CD1c-positive myeloid dendritic cell (primary cell): Measurements from ENCODE around the gene LCLAT1.
A peak's percentile ranks its signal among the peaks of the same experiment; 100 is the strongest.

Experiments
- DNase-seq: peaks from one replicate; pipeline ENCODE4 v3.0.0-alpha.2; 2016; ENCODE audit errors: extremely low spot score

The LCLAT1 gene

GRCh38 chr2:30422444-30423040 lies 24.5 kb upstream of the LCLAT1 start:
- peak; percentile 69 for DNase-seq

GRCh38 chr2:30424231-30424630 lies 22.8 kb upstream of the LCLAT1 start:
- DNase-seq: no peak

GRCh38 chr2:30425326-30425725 lies 21.7 kb upstream of the LCLAT1 start:
- no peak for DNase-seq

- DNase-seq: no peak
Observed at GRCh38 chr2:30427606-30428347, 19.3 kb upstream of the LCLAT1 start.

GRCh38 chr2:30428348-30428662 lies 18.7 kb upstream of the LCLAT1 start:
- no peak for DNase-seq

GRCh38 chr2:30428827-30429461 lies 18.1 kb upstream of the LCLAT1 start:
- DNase-seq: no peak

- DNase-seq: no peak
Observed at GRCh38 chr2:30433541-30434299, 13.3 kb upstream of the LCLAT1 start.

- no peak for DNase-seq
Observed at GRCh38 chr2:30434708-30435107, 12.3 kb upstream of the LCLAT1 start.

- peak; percentile 69 for DNase-seq
Observed at GRCh38 chr2:30436859-30437435, 10.1 kb upstream of the LCLAT1 start.

GRCh38 chr2:30437809-30438548 lies 9.1 kb upstream of the LCLAT1 start:
- no peak for DNase-seq

- peak; percentile 48 for DNase-seq
Observed at GRCh38 chr2:30439296-30439695, 7.8 kb upstream of the LCLAT1 start.

GRCh38 chr2:30439879-30440278 lies 7.2 kb upstream of the LCLAT1 start:
- no peak for DNase-seq

GRCh38 chr2:30441023-30441422 lies 6.0 kb upstream of the LCLAT1 start:
- no peak for DNase-seq

GRCh38 chr2:30443081-30443480 lies 4.0 kb upstream of the LCLAT1 start:
- DNase-seq: no peak

GRCh38 chr2:30444273-30444672 lies 2.8 kb upstream of the LCLAT1 start:
- no peak for DNase-seq

GRCh38 chr2:30445266-30445821 lies 1.7 kb upstream of the LCLAT1 start:
- no peak for DNase-seq

- peak; percentile 20 for DNase-seq
Observed at GRCh38 chr2:30446602-30447148, 371 bp upstream of the LCLAT1 start.

GRCh38 chr2:30448308-30448707 lies 1.3 kb downstream of the LCLAT1 start:
- no peak for DNase-seq

- no peak for DNase-seq
Observed at GRCh38 chr2:30448866-30449265, 1.8 kb downstream of the LCLAT1 start.

- no peak for DNase-seq
Observed at GRCh38 chr2:30450025-30450424, 3.0 kb downstream of the LCLAT1 start.

GRCh38 chr2:30453498-30453897 lies 6.5 kb downstream of the LCLAT1 start:
- DNase-seq: no peak
